GM18508 (cell line): ENCODE results near the gene HPGDS.
"Not testable (repeated sequence)": the region's sequence is repeated elsewhere in the genome, so short reads cannot be mapped to it uniquely, and the experiment has no call there.

Experiments
- ATAC-seq: cut with Tn5 transposase; IDR thresholded peaks from one replicate; pipeline ENCODE4 v1.9.1; 2021; ENCODE audit warnings: moderate number of reproducible peaks; ENCODE audit not compliant: insufficient read depth, unreplicated experiment

Gene HPGDS

DNA sequence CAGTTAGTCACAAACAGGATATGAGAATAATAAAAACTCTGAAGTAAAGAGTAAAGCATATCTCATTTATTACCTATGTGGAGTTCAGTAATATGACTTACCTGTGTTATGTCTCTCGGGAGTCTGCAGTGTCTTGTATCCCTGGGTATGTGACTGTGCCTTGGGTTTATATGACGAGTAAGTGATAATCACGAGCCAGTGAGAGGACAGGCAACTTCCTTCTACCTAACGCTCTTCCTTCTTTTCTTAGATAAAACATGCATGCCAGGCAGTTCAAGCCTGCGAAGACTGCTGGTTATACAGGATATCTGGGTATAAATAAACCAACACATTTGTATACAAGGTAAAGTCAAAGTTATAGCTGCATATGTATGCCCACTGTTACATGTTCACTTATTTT lies at the start of gene HPGDS:
Gene HPGDS (minus strand): TSS at position 143 of the 400 bp plus-strand sequence. CDS start 8,207 bp downstream, outside the sequence.
- no peak for ATAC-seq

DNA sequence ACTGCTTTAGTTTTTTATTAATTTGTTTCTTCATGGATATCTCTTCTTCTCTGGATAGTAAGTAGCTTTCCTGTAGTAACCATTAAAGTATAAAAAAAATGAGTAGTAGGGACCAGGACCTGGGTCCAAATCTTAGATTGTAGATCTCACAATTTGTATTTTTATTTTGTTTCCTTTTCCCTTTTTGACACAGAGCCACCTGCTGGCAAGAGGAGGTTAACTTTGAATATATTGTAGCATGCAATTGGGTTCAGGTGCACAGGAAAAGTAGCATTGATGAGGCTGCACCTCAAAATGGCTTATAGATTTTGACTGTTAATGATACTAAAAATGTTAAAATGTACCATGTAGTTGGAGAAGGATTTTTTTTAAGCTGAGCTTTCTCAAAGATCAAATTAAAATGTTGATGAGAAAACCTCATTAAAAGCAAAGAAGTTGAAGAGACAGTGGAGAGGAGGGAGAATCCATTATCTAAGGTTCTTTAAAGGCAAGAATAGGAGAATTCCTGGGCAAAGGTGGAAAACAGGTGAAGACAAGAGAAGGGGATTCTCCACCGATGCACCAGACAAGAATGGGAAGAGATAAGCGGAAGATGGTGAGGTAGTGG lies 48.3 kb upstream of the HPGDS start:
- no peak for ATAC-seq

DNA sequence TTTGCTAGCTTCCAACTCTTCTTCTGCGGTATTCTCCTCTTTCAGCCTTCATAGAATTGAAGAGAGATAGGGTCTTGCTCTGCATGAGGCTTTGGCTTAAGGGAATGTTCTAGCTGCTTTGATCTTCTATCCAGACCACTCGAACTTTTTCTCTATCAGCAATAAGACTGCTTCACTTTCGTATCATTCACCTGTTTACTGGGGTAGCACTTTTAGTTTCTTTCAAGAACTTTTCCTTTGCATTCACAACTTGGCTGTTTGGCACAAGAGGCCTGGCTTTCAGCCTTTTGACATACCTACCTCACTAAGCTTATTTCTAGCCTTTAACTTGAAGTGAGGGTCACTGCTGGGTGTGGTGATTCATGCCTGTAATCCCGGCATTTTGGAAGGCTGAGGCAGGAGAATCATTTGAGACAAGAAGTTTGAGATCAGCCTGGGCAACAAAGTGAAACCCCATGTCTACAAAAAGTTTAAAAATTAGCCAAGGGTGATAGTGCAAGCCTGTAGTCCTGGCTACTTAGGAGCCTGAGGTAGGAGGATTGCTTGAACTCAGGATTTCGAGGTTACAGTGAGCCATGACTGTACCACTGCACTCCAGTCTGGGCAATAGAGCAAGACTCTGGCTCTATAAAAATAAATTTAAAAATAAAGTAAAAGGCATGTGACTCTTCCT lies 47.1 kb upstream of the HPGDS start:
- ATAC-seq = no peak

DNA sequence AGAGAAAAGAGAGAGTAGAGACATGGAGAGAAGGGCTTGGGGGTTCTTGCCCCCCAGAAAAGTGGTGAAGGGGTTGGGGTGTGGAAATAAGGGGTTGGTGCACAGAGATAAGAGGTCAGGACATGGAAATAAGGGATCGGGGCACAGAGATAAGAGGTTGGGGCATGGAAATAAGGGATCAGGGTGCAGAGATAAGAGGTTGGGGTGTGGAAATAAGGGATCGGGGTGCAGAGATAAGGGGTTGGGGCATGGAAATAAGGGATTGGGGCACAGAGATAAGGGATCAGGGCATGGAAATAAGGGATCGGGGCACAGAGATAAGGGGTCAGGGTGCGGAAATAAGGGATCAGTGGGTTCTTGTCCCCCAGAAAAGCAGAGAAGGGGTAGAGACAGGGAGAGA lies 45.3 kb upstream of the HPGDS start:
- ATAC-seq = not testable (repeated sequence)

DNA sequence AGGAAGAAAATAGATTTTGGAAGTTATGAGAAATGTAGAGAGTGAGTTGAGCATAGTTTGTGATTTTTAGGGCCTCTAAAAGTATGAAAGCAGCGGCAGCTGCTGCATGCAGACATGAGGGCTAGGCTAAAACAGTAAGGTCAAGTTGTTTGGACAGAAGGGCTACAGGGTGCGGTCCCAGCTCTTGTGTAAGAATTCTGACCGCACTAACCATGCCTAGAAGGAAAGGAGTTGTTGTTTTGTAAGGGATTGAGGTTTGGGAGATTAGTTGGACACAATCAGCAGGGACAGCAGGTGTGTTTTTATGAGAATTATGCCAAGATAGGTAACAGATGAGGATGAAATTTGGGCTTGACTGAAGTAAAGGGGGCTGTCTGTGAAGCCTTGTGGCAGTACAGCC lies 42.8 kb upstream of the HPGDS start:
- ATAC-seq = not testable (repeated sequence)

DNA sequence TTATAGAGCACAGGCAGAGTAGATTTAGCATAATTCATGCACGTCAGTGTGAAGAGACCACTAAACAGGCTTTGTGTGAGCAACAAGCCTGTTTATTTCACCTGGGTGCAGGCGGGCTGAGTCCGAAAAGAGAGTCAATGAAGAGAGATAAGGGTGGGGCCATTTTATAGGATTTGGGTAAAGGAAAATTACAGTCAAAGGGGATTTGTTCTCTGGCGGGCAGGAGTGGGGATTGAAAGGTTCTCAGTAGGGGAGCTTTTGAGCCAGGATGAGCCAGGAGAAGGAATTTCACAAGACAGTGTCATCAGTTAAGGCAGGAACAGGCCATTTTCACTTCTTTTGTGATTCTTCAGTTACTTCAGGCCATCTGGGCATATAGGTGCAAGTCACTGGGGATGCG lies 40.3 kb upstream of the HPGDS start:
- not testable (repeated sequence) for ATAC-seq

DNA sequence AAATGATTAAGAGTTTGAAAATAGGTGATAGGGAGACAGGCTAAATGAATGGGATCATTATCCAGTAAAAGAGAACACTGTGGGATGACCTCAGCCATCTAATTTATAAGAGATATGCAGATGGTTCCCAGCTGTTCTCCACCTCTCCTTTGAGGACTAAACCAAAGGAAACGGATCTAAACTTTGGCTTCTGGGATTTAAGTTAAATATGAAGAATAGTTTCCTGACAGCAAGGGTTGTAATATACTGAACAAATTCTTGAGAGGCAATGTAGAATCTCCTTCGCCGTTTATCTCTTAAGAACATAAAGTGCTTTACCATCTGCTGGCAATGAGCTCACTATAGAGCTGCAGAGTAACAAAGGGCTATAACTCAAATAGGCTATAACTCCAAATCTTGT lies 35.4 kb upstream of the HPGDS start:
- no peak for ATAC-seq

DNA sequence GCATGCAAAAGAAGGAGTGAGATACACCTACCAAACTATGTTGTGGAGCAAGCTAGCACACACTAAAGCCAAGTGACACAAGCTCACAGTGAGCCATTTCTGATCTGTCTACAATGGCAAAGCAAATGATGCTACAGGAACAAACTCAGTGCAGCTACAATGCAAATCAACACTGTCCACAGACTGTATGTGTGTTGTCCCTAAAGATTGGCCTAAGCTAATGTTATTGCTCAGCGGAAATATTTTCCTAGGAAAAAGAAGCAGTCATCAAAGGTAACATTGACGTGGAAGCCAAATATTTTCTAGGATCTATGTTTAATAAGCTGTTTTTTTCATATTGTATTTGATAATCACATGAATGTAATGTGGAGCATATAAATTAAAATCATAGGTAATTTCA lies 34.7 kb upstream of the HPGDS start:
- no peak for ATAC-seq

DNA sequence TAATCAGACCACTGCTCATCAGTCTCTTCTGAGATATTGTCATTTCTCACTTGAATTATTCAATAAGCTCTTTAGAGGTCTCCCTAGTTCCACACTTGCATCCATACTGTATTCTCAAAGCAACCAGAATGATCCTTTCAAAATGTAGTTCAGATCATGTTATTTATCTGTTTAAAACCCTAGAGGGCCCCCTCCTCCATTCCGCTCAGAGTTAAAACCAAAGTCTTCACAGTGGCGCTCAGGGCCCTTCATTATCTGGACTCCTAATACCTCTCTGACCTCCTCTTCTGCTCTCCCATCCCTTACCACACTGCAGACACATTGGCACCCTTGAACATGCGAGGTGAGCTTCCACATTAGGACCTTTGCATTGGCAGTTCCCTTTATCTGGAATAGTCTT lies 32.7 kb upstream of the HPGDS start:
- ATAC-seq = no peak

DNA sequence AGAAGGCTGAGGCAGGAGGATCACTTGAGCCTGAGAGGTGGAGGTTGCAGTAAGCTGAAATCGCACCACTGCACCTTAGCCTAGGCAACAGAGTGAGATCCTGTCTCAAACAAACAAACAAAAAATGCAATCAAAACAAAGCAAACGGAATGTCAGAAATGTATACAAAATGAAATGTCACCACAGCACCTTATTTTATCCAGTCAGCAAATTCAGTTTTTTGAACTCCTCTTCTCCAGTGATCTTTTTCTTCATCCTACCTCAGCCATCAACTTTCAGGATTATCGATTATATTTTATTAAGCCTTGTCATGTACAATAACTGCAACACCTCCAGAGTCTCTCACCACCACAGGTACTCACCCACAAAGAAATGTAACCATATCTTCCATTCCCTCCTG lies 31.1 kb upstream of the HPGDS start:
- ATAC-seq = no peak

DNA sequence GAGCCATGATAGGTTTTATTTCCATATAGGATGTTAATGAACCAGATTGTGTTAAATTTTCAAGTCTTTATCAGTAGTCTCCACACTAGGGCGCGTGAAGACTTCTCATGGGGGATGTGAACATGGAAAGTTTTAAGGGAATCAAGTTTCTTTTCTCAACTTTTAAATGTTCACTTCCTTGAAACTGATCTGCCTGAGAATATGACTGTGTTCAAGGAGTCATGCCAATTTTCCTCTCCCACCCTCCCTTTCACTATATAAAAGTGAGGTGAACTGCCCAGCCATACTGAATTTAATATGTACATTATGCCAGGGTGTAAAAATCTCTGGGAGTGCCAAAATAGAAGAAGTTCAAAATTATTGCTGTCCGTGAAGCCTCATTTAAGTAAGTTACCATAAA lies 30.4 kb upstream of the HPGDS start:
- ATAC-seq = no peak

DNA sequence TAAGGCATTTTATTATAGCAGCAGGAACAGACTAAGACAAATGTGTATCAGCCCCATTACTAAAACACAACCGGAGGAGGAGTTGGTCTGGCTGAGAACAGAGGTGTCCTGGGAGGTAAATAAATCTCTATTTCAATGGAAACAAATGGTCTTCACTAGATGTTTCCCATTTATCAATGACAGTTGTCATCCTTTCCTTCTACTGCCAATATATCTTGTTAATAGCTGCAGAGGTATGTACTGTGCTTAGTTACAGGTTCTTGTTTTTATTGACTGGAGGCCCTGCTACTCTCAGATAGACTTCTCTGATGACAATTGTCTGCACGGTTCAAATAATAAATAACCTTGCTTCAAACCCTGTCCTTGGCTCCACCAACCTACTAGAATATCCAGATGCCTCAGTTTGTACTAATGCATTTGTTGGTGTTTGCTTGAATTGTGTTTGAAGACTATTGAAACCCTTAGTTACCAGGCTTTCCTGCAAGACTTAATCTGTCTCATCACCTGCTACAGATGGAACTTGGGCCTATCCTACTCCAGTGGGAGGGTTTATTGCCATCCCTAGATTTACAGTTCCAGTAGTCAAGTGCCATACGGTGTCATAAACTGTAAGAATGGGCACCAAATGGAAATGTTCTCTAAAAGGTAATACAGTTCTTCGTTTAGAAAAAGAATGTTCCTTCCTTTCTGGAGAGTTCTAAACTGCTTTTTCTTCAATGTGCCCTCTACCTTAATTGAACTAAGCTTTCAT lies 29.8 kb upstream of the HPGDS start:
- ATAC-seq = no peak

DNA sequence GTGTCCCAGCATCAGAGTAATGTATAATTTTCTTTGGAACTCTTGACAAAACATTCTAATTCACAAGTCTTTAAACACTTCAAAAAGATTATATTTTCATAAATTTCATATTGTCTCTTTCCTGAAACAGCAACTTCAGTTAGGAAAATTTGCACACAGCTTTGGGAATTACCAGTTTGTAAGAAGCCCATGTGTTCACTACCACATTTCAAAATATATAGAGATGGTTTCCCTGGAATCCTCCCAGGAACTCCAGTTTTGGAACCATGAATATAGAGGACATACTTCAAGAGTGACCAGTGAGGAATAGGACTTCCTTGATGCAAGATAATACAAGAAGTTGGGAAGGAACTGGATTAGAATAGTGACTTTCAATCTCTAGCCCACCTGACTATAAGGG lies 28.7 kb upstream of the HPGDS start:
- ATAC-seq = no peak

DNA sequence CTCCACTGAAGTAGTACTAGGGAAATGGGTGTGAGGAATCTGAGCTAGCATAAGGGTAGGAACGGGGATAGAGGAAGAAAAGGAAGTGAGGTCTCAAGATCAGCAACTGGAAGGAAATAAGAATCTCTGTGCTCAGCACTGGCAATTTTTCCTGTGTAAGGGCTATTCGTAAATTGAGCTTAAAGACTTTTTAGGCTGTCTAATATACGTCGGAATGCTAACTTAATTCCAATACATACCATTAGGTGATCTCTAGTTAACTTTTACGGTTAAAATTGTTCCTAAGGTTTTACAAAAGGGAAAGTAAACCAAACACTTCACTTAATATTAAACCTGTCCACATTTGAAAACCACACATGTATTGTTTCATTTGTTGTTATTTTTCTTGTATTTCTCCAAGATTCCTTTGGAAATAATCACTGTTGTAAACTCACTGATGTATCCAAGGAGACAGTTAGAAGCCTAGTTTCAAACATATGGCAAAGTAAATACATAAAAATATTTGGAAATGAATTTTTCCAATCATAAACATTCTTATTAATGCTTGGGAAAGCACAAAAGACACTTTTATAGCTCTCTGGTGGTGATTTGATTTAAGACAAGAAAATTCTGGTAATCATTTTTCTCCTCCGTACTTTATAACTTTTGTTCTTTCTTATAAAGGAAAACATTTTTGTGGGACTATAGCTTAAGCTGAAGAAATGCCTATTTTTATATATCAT lies 28.1 kb upstream of the HPGDS start:
- ATAC-seq = no peak

DNA sequence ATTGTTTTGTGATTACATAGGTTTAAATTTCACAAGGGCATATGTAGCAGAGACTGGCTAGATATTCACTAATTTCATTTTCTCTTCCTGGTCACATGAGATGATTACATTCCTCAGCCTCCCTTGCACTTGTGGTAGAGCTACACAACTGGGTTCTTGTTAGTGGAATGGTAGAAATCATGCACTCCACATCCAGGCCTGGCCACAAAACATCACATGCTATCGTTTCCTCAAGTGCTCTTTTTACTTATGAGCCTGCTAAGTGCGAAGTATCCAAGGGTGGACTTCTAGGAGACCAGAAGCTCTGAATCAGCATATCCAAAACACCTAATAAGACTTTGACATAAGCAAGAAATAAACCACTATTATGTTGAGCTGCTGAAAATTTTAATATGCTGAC lies 26.4 kb upstream of the HPGDS start:
- no peak for ATAC-seq

DNA sequence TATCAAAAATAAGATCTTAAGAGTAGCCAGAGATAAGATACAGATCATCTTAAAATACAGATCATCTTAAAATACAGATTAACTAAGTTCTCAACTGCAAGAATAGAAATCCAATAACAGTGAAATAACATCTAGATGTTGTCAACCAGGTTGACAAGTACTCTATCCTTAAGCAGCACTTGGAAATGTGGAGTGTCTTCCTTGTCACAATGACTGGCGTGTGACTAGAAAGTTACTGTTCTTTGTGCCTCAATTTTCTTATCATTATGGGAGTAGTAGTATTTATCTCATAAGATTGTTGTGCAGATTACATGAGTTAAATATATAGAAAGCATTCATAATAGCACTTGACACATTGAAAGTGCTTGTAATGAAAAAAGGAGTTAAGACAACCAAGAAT lies 25.8 kb upstream of the HPGDS start:
- ATAC-seq = no peak

DNA sequence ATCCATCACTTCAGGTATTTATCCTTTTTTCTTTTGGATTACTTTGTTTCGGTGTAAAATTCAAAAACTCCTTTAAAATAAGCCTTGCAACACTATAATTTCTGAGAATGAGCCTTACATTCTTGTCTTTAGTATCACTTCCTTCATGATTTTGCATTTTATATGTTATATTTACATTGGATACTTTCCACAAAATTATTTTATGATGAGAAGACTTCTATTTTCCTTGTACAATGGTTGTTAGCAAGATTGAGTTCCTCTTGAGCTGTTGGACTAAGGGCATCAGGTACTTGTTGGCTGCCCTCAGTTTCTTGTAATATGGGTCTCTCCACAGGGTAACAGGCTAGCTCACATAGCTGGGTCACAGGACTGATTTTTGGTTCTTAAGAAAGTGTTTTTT lies 22.7 kb upstream of the HPGDS start:
- no peak for ATAC-seq

DNA sequence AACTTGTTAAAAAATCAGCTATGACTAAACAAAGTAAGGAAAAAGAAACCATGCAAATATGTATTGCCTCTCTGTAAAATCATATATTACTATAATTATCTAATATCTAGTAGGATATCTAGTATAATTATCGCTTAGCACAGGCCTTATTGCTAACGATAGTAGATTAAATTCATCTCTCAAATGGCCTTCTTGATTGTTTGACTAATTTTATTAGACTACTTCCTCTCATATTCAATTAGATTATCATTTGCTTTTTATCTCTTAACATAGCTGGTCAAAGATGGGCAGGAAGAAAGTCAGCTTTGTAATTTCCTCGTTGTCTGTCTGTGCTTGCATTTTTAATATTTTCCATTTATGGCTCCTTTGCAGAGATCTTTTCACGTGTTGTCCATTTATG lies 21.9 kb upstream of the HPGDS start:
- ATAC-seq = no peak

DNA sequence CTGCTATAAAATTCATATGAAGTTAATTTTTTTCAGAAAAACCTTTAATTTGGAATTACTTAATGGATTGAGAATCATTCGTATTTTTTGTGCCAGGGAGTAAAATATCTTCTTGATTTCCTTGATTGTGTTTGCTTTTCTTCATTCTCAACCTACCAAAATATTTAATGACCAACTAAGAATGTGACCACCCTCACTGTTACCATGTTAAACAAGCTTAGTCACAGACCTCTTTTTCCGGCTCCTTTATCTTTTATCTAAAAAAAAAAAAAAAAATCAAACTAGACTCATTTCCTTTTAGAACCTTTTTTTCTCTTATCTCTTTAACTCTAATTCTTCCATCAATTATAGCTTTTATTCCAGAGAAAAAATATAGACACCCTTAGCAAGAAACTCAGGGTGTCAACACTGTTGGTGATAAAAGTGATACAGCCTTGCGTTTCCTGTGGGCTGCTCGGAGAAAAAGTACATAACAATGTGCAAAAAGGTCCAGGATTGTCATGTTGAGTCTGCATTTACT lies 20.6 kb upstream of the HPGDS start:
- ATAC-seq = no peak

DNA sequence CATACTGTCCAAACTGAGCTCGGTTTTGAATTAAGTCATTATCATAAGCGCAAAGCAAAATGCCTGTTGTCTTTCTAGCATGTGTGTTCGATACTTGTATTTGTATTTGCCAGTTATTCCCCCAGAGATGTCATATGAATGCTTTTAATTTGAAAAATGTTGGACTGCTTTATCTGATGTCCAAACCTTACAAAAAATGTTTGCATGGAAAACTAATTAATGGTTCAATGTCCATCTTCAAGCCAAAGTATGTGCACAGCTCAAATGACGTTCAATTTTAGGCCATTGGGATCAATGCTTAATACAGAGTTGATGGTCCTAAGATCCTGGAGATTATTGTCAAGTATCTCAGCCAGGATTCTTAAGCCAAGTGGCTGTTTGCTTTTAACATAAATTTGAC lies 17.2 kb upstream of the HPGDS start:
- ATAC-seq = no peak

DNA sequence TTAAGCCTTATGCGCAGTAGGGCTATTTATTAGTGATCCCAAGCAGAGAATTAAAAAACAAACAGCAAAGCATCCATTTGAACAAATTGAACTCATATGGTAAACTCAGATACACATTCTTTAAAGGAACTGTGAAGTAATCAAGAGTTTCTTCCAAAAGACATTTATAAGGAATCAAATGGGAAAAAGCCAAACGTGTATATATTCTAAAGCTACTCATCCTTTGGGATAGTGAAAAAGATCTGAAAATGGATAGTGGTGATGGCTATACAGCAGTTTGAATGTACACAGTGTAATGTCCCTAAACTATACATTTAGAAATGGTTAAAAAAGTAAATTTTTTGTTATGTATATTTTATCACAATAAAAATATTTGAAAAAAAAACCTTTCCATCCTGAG lies 16.6 kb upstream of the HPGDS start:
- ATAC-seq = no peak
